ENCODE measurements around the gene LMO7.

DNA sequence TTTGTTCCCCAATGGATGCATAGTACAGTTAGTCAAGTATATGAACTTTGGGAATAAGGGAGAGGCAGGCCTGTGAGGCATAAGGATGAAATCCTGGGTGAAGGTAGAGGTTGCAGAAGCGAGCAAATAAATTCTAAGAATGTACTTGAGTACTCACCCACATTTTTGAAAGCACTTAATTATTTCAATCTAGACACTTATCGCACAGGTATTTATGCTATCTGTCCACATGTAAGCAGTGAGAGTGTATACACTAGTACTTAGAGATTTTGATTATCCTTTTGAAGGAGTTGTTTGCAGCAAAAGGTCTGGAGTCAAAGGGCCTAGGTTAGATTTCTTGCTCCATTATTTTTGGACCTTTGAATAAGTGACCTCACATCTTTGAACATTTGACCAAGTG lies 77.7 kb downstream of the LMO7 start:
- TF ChIP-seq, protein P1, sequence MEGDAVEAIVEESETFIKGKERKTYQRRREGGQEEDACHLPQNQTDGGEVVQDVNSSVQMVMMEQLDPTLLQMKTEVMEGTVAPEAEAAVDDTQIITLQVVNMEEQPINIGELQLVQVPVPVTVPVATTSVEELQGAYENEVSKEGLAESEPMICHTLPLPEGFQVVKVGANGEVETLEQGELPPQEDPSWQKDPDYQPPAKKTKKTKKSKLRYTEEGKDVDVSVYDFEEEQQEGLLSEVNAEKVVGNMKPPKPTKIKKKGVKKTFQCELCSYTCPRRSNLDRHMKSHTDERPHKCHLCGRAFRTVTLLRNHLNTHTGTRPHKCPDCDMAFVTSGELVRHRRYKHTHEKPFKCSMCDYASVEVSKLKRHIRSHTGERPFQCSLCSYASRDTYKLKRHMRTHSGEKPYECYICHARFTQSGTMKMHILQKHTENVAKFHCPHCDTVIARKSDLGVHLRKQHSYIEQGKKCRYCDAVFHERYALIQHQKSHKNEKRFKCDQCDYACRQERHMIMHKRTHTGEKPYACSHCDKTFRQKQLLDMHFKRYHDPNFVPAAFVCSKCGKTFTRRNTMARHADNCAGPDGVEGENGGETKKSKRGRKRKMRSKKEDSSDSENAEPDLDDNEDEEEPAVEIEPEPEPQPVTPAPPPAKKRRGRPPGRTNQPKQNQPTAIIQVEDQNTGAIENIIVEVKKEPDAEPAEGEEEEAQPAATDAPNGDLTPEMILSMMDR (IDR thresholded peaks at IDR 0.05; ENCODE audit: insufficient read depth, low read length) = no peak
- no peak for TF ChIP-seq GABPA (IDR thresholded peaks at IDR 0.05; ENCODE audit: low read depth)
